GM10266 (cell line): Measurements from ENCODE around the gene VEGFD.

Experiments
- DNase-seq: peaks from one replicate; pipeline ENCODE4 v3.0.0; 2012; ENCODE audit errors: extremely low spot score
- CTCF ChIP-seq: IDR thresholded peaks from 2 replicates; pipeline ENCODE4 v1.5.1; 2012; ENCODE audit warnings: mild to moderate bottlenecking, low read depth; ENCODE audit not compliant: control insufficient read depth, insufficient read depth; ENCODE audit errors: missing control alignments

VEGFD gene

GRCh38 chrX:15416133-15416993 lies 32.1 kb upstream of the VEGFD start:
- no peak for DNase-seq
- TF ChIP-seq CTCF, result no peak

- DNase-seq, result no peak
- no peak for TF ChIP-seq CTCF
Measured at GRCh38 chrX:15413101-15413500, 28.9 kb upstream of the VEGFD start.

- TF ChIP-seq CTCF, result no peak
- no peak for DNase-seq
Measured at GRCh38 chrX:15410947-15411346, 26.7 kb upstream of the VEGFD start.

GRCh38 chrX:15410430-15410829 lies 26.2 kb upstream of the VEGFD start:
- no peak for TF ChIP-seq CTCF
- no peak for DNase-seq

GRCh38 chrX:15405846-15406245 lies 21.6 kb upstream of the VEGFD start:
- TF ChIP-seq CTCF, result no peak
- no peak for DNase-seq

GRCh38 chrX:15404401-15405096 lies 20.3 kb upstream of the VEGFD start:
- DNase-seq, result no peak
- no peak for TF ChIP-seq CTCF

GRCh38 chrX:15401378-15401777 lies 17.2 kb upstream of the VEGFD start:
- no peak for TF ChIP-seq CTCF
- DNase-seq, result no peak
